K562 (cell line): ENCODE data around the gene GUCY2C. TPM values are rescaled to one million over a fixed set of nuclear protein-coding genes. Genes with fewer than 3 reads are reported as not detected.

Experiments used
- ATAC-seq: fragments of 200-7000 bp; cut with Tn5 transposase; 3 replicates; pipeline ENCODE4 v1.9.1; 2020; ENCODE audit warnings: moderate library complexity
- BruUV-seq: library from RNA; stranded (reverse); fragments of 400-500 nt; replicated peaks from 2 replicates; lab custom pipeline; 2021; lab: Mats Ljungman, UMichigan
- CTCF ChIA-PET: fragments of 300-600 bp; formaldehyde crosslinking; extraction: SDS; loops from one replicate; lab custom pipeline; 2021; ENCODE audit warnings: low intra/inter-chr PET ratio; lab: Yijun Ruan, JAX
- POLR2A ChIA-PET: fragments of 300-600, 350-650 bp; sonication (Branson Sonifier 250); formaldehyde crosslinking; extraction: SDS; loops from one replicate; lab custom pipeline; 2021; ENCODE audit warnings: antibody characterized with exemption, inconsistent platforms; lab: Yijun Ruan, JAX
- DNase-seq, 4 experiments: peaks; one replicate each; pipeline versions ENCODE4 v3.0.0 to v3.0.0-alpha.2; 2011 to 2018; ENCODE audit warnings: low spot score in 3 of 4, mixed read lengths in 3 of 4; ENCODE audit errors: extremely low read depth in 1 of 4
- FAIRE-seq: peaks from 2 replicates; lab custom pipeline; 2011; peaks lifted over from hg19 to GRCh38; lab: Jason Lieb, UNC
- H2AFZ ChIP-seq: 2 replicates; pipeline ENCODE4 v1.6.0; 2011; ENCODE audit warnings: low read depth, low read length, control low read depth, inconsistent platforms
- H3K27ac ChIP-seq: fragments of 200-600 bp; 3 replicates; pipeline ENCODE4 v1.8.0; 2011; ENCODE audit warnings: low read depth, mild to moderate bottlenecking, control low read depth, inconsistent platforms, low read length, moderate library complexity, mixed read lengths; ENCODE audit errors: extremely low read depth
- H3K27me3 ChIP-seq, 2 experiments: fragments of 300-600 bp in 1 of 2; 2 replicates in 1 of 2; 3 replicates in 1 of 2; pipeline versions ENCODE4 v1.6.0 to v1.8.0; 2011; ENCODE audit warnings: inconsistent platforms in 2 of 2, low read length in 2 of 2, mild to moderate bottlenecking in 1 of 2, mixed read lengths in 1 of 2, moderate library complexity in 1 of 2; ENCODE audit not compliant: control insufficient read depth in 2 of 2, insufficient read depth in 2 of 2
- H3K36me3 ChIP-seq: fragments of 300-600 bp; 3 replicates; pipeline ENCODE4 v1.8.0; 2011; ENCODE audit warnings: mild to moderate bottlenecking, low read length, inconsistent platforms; ENCODE audit not compliant: control insufficient read depth, insufficient read depth
- H3K4me1 ChIP-seq, 2 experiments: fragments of 200-600 bp in 1 of 2; replicated peaks in 1 of 2; 2 replicates in 1 of 2; 3 replicates in 1 of 2; pipeline versions ENCODE4 v1.5.1 to v1.8.0; 2011; ENCODE audit warnings: inconsistent platforms in 2 of 2, low read length in 2 of 2, mild to moderate bottlenecking in 1 of 2, mixed read lengths in 1 of 2, moderate library complexity in 1 of 2; ENCODE audit not compliant: control insufficient read depth in 2 of 2, insufficient read depth in 2 of 2
- H3K4me2 ChIP-seq: 2 replicates; pipeline ENCODE4 v1.6.1; 2011; ENCODE audit warnings: low read length, control low read depth, inconsistent platforms, mixed read lengths; ENCODE audit not compliant: insufficient read depth
- H3K4me3 ChIP-seq: fragments of 200-600 bp; sonication (generic), shearing (Covaris generic); 2 replicates; pipeline ENCODE4 v1.5.1; 2016; ENCODE audit warnings: control low read depth, inconsistent platforms
- H3K79me2 ChIP-seq: fragments of 200-600 bp; 3 replicates; pipeline ENCODE4 v1.8.0; 2011; ENCODE audit warnings: low read length, inconsistent platforms; ENCODE audit not compliant: control insufficient read depth, insufficient read depth
- H3K9ac ChIP-seq, 2 experiments: 2 replicates each; pipeline versions ENCODE4 v1.6.0 to v1.6.1; 2011; ENCODE audit warnings: low read depth in 2 of 2, low read length in 2 of 2, control low read depth in 1 of 2, inconsistent platforms in 1 of 2, mild to moderate bottlenecking in 1 of 2, mixed read lengths in 1 of 2; ENCODE audit not compliant: insufficient read depth in 1 of 2
- H3K9me1 ChIP-seq: one replicate; pipeline ENCODE4 v1.6.0; 2011; ENCODE audit warnings: inconsistent platforms, mild to moderate bottlenecking, low read length, moderate library complexity; ENCODE audit not compliant: control insufficient read depth, insufficient read depth
- H3K9me3 ChIP-seq: replicated peaks from 2 replicates; pipeline ENCODE4 v1.5.1; 2011; ENCODE audit warnings: low read depth, low read length, inconsistent platforms; ENCODE audit not compliant: control insufficient read depth, insufficient read depth
- H4K20me1 ChIP-seq: replicated peaks from 2 replicates; pipeline ENCODE4 v1.6.1; 2011; ENCODE audit warnings: low read length, inconsistent platforms, mixed read lengths; ENCODE audit not compliant: control insufficient read depth, insufficient read depth
- CHCHD3 ChIP-seq: fragments of 250-450 bp; sonication (Bioruptor Pico); IDR thresholded peaks from 2 replicates; pipeline ENCODE4 v2.1.2; 2022; ENCODE audit warnings: mild to moderate bottlenecking
- ZNF239 ChIP-seq: fragments of 250-450 bp; sonication (Bioruptor Pico); IDR thresholded peaks from 2 replicates; pipeline ENCODE4 v1.4.0; 2020; ENCODE audit warnings: mild to moderate bottlenecking
- ZNF398 ChIP-seq: fragments of 250-450 bp; sonication (Bioruptor Pico); IDR thresholded peaks from 2 replicates; pipeline ENCODE4 v1.8.0; 2021; ENCODE audit warnings: moderate library complexity, mild to moderate bottlenecking, inconsistent platforms
- ZNF507 ChIP-seq: conservative IDR thresholded peaks from 2 replicates; pipeline ENCODE4 v1.6.1; 2017; ENCODE audit warnings: missing genetic modification characterization, missing compliant biosample characterization
- ZNF780A ChIP-seq: fragments of 250-450 bp; sonication (Bioruptor Pico); IDR thresholded peaks from 2 replicates; pipeline ENCODE4 v1.5.0; 2021; ENCODE audit warnings: mild to moderate bottlenecking
- WGBS: fragments of 100-300 bp; shearing (Covaris generic); methylation state at CpG from one replicate; pipeline ENCODE4 v1.1.6; 2016; ENCODE audit warnings: low coverage, mixed read lengths; ENCODE audit not compliant: insufficient coverage; ENCODE audit errors: missing lambda C conversion rate; 5-methylcytosine and 5-hydroxymethylcytosine counted together
- in situ Hi-C: fragments of 300-500 bp; cut with MboI; formaldehyde crosslinking; loops from 4 replicates; pipeline ENCODE4 v1.15.0; 2018; ENCODE audit warnings: inconsistent platforms, mixed read lengths
- intact Hi-C: fragments of 100-400 bp; cut with micrococcal nuclease; formaldehyde crosslinking; loops from 2 replicates; pipeline ENCODE4 v1.14.2; 2022
- polyA plus RNA-seq, 8 experiments: library from polyadenylated mRNA; depleted of rRNA in 4 of 8; stranded (reverse) in 5 of 8; unstranded in 3 of 8; fragments of >200 nt; fragmentation: Nextera tagmentation in 2 of 8; fragmentation: Illumina TruSeq in 1 of 8; extraction: Ambion mirVana in 2 of 8; extraction: Trizol in 1 of 8; gene quantifications; 2 replicates each; pipeline versions ENCODE4 v1.2.1 to v1.2.3, GENCODE V29; 2011 to 2014; ENCODE audit warnings: inconsistent platforms in 1 of 8, missing spikeins in 1 of 8
- total RNA-seq, 7 experiments: library from RNA; depleted of rRNA in 6 of 7; stranded (reverse); fragments of >200 nt in 6 of 7; fragmentation: Illumina TruSeq in 2 of 7; extraction: Trizol in 2 of 7; gene quantifications; 2 replicates each; pipeline versions ENCODE4 v1.2.1 to v1.2.3, GENCODE V29; 2011 to 2021; ENCODE audit warnings: low replicate concordance in 1 of 7

GUCY2C gene
- total and polyA plus RNA-seq, 9 of the 15 experiments (the other 6 are each of a cell fraction or from before 2014, with no cell fraction given): 0.01 to 0.05 (median 0.04) TPM; not detected in 6

- in situ Hi-C loops: no loop called here
- no peak overlapping the region for H3K4me2 ChIP-seq
- H3K36me3 ChIP-seq: no peaks in the 10 kb centered on the region
- H3K9me1 ChIP-seq: no peaks in the 10 kb centered on the region
- H3K27me3 ChIP-seq: no peaks in the 10 kb centered on the region
- DNase-seq: no peak
- H3K4me1 ChIP-seq: no peaks in the 10 kb centered on the region
- ATAC-seq: no peak
- FAIRE-seq: no peak
- no peak overlapping the region for H3K9ac ChIP-seq
- POLR2A ChIA-PET: no interaction called here
- WGBS: 0% methylated on average over 5 of the region's 6 CpGs
- CTCF ChIA-PET: no interaction called here
- H3K9me3 ChIP-seq: no peaks in the 10 kb centered on the region
- no peaks in the 10 kb centered on the region for H4K20me1 ChIP-seq
- no TSS peak for BruUV-seq
- no peak overlapping the region for H3K27ac ChIP-seq
- no peak overlapping the region for H2AFZ ChIP-seq
- H3K4me3 ChIP-seq: no peak overlapping the region
- TF ChIP-seq ZNF239 (CRISPR knock-in tag) (no peak), CHCHD3 (CRISPR knock-in tag) (no peak), ZNF398 (no peak)
- intact Hi-C loops: no loop called here
- no peaks in the 10 kb centered on the region for H3K79me2 ChIP-seq
Observed at GRCh38 chr12:14731821-14732220, 35.4 kb upstream of the GUCY2C start.

GRCh38 chr12:14729586-14729985 lies 33.2 kb upstream of the GUCY2C start:
- BruUV-seq: no TSS peak
- TF ChIP-seq ZNF507: peak; percentile 95
- TF ChIP-seq ZNF780A: no peak
- in situ Hi-C loops: no loop called here
- no peaks in the 10 kb centered on the region for H4K20me1 ChIP-seq
- intact Hi-C loops: loop anchor here (10.0 kb wide), 3 partner anchors 265 to 795 kb away; no protein-coding TSS in a partner anchor
- H3K9me1 ChIP-seq: no peaks in the 10 kb centered on the region
- ChIA-PET CTCF (no interaction called here), POLR2A (no interaction called here)
- ATAC-seq (no peak), DNase-seq (no peak), FAIRE-seq (no peak)
- no peaks in the 10 kb centered on the region for H3K4me1 ChIP-seq
- H3K4me2 ChIP-seq: no peak overlapping the region
- H3K9ac ChIP-seq: no peak overlapping the region
- no peaks in the 10 kb centered on the region for H3K79me2 ChIP-seq
- 0% methylated on average over 1 of the region's 1 CpG for WGBS
- H3K27ac ChIP-seq: no peak overlapping the region
- H2AFZ ChIP-seq: no peak overlapping the region
- H3K36me3 ChIP-seq: no peaks in the 10 kb centered on the region
- H3K9me3 ChIP-seq: no peaks in the 10 kb centered on the region
- H3K27me3 ChIP-seq: no peaks in the 10 kb centered on the region
- no peak overlapping the region for H3K4me3 ChIP-seq
